HG03575 (cell line): ENCODE results near the gene KIAA1614.
"Not testable (repeated sequence)": the region's sequence is repeated elsewhere in the genome, so short reads cannot be mapped to it uniquely, and the experiment has no call there.

Experiments used
- ATAC-seq: cut with Tn5 transposase; IDR thresholded peaks from one replicate; pipeline ENCODE4 v1.9.1; 2021; ENCODE audit not compliant: unreplicated experiment, insufficient number of reproducible peaks, low FRiP score; ENCODE audit errors: extremely low read depth

The KIAA1614 gene

DNA sequence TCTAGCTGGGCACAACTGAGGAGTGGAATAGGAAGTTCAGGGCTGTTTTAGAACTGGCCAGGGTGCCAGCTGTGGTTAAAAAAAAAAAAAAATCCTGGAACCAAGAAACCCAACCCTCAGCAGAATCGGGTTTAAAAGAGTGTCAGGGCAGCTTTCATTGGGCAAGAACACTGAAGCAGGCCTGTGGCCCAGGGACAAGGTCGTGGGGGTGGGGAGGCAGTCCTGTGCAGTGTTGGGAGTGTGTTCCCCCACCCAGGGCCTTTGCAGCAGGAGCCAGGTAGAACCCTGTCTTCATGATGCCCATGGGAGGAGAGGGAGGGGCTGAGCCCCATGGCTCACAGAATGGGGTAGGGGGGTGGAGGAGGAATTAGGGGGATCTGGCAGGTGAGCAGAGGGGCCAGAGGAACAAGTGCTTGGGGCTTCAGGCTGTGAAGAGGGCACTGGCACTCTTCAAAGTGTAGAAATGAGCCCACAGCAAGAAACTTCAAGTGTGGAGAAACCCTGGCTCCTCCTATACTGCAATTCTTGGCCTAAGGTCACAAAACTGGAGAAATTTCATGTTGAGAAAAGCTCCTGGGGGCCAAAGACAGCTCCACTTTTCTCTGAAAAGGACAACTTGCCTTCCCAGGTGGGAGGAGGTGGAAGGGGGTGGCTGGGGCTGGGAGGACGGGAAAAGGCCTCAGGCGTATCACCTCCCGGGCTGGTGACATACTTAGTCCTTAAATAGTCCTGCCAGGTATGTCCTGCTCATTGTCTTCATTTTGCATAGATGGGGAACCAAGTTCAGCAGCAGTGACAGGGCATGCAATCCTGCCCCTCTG, 39.3 kb downstream of the KIAA1614 start:
- ATAC-seq, result no peak

DNA sequence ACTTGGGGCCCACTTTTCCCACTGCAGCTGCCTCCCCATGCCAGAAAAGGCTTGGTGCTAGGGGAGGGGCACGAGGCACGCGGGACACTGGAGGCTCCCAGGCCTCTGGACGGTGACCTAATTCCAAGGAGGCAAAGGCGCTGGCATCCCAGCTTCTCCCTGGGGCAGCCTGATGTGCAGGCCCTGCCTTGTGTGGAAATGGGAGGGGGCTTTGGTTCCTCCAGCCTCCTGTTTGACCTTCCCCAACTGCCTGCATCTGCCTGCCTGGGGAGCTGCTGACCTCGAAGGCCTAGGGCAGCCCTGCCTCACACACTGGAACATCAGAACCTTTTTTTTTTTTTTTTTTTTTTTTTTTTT, 39.9 kb downstream of the KIAA1614 start:
- ATAC-seq, result no peak

DNA sequence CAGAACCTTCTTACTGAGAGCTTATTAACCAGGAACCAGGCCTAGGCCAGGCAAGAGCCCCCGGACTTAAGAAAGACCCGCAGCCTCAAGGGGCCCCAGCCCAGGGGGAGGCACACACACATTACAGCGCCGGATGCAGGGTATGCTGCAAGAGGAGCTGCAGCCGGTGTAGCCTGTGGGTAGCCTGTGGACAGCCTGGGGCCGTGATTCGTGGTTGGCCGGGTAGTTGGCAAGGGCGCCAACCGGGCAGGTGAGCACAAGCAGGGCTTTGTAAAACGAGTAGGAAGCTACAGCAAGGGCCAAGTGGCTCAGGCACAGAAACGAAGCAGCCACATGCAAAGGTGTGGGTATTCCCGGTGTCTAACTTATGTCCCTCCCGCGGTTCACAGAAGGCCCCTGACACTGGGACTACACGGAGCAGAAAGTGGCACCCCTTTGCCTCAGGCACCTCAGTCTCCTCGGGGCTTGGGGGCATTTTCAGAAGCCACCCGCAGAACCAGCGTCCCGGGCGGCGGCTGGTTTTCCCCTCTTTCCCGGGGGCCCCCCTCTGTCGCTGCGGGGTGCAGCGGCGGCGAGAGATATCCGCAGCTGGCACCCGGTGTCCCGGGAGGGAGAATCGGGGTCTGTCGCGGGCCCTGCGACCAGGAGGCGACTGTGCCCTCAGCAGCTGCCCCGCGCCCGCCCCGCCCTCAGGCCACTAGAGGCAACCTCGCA, 40.8 kb downstream of the KIAA1614 start:
- no peak for ATAC-seq

DNA sequence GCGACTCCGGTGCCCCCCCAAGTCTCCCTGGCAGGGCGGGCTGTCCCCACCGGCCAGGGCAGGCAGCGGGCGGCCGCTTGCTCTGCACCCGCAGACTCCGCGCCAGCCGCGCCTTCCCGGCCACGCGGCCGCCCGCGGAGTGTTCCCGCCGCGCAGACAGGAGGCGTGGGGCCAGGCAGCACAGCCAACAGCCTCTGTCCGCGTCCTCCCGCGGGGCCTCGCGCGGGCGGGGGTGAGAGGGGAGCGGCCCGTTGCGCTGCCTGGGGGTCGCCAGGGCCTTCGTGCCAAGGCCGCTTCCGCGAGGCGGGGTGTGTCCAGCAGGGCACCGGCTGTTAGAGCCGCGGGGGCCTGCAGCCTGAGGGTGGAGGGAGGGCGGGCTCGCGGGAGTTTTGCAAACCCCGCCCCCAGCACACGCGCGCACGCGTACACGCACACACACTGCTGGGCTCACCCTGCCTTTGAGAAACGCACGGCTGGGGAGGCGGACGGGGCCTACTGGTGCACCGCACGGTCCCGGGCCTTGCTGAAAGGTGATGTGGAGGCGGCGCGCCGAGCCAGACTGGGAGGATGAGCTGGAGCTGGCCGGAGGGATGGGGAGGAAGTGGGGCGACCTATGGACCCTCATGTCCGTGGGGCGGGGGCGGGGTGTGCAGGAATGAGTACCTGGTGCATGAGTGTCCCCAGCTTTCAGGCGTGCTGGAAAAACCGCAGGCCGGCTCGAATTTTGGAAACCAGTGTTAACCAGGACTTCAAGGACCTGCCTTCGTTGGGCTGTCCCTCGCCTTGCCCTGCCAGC, 41.5 kb downstream of the KIAA1614 start:
- no peak for ATAC-seq

GRCh38 chr1:180954801-180955165, 42.1 kb downstream of the KIAA1614 start:
- no peak for ATAC-seq

DNA sequence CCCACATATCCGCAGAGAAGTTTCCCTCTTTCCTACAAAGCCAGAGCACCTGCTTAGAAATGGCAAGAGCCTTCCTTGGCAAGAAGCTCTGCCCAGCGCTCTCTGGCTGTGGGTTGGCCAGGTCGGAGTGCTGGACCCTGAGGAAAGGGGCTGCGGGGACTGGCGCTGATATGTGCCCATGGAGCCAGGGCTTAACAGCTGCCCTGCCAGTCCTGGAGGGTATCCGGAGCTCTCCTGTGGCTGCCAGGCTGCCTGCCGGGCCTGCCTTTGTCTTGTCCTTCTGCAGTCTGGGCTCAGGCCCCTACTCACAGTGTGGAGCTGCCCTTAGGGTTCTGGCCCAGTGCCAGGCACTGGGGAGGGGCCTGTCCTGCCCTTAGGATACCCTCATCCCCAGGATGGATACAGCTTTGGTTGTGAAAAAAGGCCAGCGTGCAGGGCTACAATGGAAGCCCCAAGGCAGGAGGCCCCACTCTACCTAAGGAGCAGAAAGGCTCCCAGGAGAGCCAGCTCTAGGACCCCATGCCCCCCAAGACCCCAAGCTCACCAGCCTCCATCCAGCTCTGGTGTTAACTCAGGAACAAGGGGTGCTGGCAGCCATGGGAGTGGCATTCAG, 43.4 kb downstream of the KIAA1614 start:
- ATAC-seq, result no peak

DNA sequence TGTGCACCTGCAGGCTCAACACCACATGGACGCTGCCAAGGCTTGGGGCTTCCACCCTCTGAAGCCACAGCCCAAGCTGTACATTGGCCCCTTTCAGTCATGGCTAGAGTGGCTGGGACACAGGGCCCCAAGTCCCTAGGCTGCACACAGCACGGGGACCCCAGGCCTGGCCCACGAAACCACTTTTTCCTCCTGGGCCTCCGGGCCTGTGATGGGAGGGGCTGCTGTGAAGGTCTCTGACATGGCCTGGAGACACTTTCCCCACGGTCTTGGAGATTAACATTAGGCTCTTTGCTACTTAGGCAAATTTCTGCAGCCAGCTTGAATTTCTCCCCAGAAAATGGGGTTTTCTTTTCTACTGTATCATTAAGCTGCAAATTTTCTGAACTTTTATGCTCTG, 46.9 kb downstream of the KIAA1614 start:
- not testable (repeated sequence) for ATAC-seq

DNA sequence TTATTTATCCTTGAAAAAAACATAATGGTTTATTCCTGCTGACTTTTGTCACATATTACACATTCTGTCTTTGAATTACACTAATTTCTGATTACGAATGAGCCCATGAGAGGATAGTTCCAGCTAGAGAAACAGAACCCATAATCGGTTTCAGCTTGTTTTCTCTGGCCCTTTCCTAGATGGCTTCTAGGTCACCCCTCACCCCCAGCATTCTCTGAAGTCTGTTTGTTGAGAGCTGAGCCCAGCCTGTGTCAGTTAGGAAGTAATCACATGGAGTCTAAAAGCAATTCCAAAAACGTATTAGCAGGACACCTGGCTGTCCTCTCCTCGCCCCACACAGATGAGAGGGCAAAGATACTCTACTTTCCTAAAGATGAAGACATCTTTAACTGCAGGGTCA, 48.9 kb downstream of the KIAA1614 start:
- no peak for ATAC-seq

DNA sequence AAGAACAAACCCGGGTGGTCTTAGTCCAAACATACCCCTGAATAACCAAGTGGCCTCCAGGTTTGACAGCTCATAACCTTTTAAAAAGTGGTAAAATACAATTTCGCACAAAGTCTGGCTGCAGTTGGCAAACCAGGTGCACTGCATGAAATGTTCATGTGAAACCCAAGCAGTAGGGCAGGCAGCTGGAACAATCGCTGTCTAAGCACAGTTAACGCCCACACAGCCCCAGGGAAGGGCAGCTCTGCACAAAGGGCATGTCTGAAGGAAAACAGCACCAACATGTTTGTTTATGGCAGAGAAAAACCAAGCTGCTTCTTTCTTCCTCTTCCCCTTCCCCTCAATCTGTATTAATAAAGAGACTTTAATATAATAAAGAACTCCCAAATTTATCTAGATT, 49.5 kb downstream of the KIAA1614 start:
- no peak for ATAC-seq

GRCh38 chr1:180964056-180964455, 51.4 kb downstream of the KIAA1614 start:
- no peak for ATAC-seq

DNA sequence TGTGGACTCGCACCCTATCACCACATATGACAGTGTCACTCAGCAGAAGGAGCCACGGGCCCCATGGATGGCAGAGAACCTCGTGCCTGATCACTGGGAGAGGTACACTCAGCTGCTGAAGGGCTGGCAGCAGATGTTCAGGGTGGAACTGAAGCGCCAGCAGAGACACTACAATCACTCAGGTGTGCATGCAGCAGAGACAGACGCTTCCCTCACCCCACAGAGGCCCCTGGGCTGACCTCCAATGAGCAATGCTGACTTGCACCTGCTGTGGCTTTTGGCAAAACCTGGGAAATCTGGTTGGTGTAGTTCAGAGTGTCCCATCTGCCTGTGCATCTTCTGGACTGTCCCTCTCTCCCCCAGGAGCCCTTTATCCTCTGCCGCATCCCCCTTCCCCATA, 51.9 kb downstream of the KIAA1614 start:
- no peak for ATAC-seq

DNA sequence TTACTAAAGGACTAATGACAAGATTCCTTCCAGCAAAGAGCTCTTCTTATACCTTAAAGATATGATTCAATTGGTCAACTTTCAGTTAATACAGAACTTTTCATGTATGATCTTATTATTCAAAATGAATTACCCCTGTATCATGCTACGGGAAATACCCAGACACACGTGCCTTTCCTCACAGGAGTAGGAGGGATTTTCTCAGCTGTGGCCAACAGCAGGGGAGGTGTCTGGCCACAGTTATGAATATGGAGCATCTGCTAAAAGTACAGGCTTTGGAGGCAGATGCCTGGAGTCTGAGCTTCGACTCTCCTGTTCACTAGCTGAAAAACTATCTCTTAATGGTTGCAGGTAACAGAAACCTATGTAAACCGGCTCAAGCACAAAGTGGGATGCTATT, 53.6 kb downstream of the KIAA1614 start:
- no peak for ATAC-seq

- ATAC-seq, result no peak
Measured at GRCh38 chr1:180966744-180967536, 54.2 kb downstream of the KIAA1614 start.

DNA sequence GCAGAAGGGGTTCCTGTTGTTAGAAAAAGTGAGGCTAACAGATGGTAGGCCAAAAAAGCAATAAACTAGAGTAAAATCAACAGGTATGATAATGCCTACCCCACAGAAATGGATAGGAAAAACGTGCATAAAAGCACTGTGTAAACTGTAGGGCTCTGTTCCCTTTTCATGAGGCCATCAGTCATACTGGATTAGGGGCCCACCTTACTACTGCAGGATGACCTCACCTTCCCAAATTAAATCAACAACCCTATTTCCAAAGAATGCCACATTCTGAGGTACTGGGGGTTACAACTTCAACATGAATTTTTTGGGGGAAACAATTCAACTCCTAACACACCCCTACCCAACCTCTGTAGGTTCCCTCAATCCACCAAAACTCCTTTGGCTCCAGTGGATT, 54.9 kb downstream of the KIAA1614 start:
- no peak for ATAC-seq

DNA sequence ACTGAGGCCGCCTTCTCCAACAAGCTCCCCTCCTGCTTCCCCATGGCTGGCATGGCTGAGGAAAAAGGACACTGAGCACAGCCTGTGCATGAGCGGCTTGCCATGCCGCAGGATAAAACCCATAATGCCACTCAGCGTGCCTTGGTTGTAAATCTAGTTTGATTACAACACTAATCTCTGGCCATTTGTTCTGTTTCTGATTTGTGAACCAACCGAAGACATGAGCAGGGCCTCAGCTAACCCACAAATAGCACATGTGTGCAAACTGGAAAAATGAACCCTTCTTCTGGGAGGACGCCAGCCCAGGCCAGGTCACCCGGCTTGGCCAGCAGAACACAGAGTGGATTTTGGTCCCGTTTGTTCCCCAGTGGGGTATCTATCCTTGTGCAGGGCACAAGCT, 56.1 kb downstream of the KIAA1614 start:
- not testable (repeated sequence) for ATAC-seq

- no peak for ATAC-seq
Measured at GRCh38 chr1:180969434-180969833, 56.7 kb downstream of the KIAA1614 start.

DNA sequence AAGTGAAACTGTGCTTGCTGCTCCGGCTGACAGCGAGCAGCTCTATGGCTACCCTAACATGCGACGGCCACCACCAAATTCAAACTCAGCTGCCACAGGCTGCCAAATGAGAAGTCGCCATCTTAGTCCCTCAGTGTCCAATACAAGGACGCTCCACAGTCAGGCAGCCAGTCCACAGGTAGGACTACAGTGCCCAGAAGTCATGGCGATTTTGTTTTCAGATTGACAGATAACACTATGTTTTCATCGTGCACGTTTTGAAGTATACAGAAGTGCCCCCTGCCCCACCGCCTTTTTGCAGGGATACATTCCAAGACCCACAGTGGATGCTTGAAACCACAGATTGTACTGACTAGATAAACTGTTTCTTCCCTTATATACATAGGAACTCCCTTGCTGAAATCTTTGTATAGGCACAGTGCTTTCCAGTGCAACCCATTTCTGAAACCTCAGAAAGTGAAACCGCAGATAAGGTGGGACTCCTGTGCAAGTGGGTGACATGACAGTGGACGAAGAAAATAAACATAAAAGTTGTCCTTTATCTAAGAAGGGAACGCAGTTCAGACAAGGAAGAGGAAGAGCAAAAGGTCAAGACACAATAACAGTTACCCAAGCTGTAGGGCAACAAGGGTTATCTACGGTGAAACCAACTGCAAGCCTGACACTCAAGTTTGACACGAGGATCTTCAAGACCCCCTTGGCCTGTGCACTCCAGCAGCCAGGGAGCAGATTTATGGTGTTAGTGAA, 57.8 kb downstream of the KIAA1614 start:
- no peak for ATAC-seq
